Right kidney (tissue), 1 donor: ENCODE measurements around the gene FAM193A.
"Not testable (repeated sequence)": the region's sequence is repeated elsewhere in the genome, so short reads cannot be mapped to it uniquely, and the experiment has no call there.

Experiments
- DNase-seq: peaks from one replicate; pipeline ENCODE4 v3.0.0-alpha.2; 2016

The FAM193A gene

GRCh38 chr4:2617955-2618354 lies 81.5 kb downstream of the FAM193A start:
- DNase-seq = no peak

GRCh38 chr4:2618729-2619128 lies 82.3 kb downstream of the FAM193A start:
- DNase-seq = not testable (repeated sequence)

GRCh38 chr4:2619459-2619858 lies 83.0 kb downstream of the FAM193A start:
- no peak for DNase-seq

GRCh38 chr4:2621419-2621818 lies 85.0 kb downstream of the FAM193A start:
- DNase-seq = no peak

GRCh38 chr4:2623442-2623841 lies 87.0 kb downstream of the FAM193A start:
- no peak for DNase-seq

GRCh38 chr4:2624782-2625530 lies 88.5 kb downstream of the FAM193A start:
- no peak for DNase-seq

- no peak for DNase-seq
Observed at GRCh38 chr4:2626231-2626630, 89.8 kb downstream of the FAM193A start.

- no peak for DNase-seq
Observed at GRCh38 chr4:2630556-2631273, 94.3 kb downstream of the FAM193A start.

- no peak for DNase-seq
Observed at GRCh38 chr4:2634014-2634413, 97.6 kb downstream of the FAM193A start.

GRCh38 chr4:2636331-2636730 lies 99.9 kb downstream of the FAM193A start:
- no peak for DNase-seq

GRCh38 chr4:2636994-2637393 lies 100.5 kb downstream of the FAM193A start:
- DNase-seq = not testable (repeated sequence)

GRCh38 chr4:2637956-2638552 lies 101.6 kb downstream of the FAM193A start:
- no peak for DNase-seq

- DNase-seq = no peak
Observed at GRCh38 chr4:2638730-2639129, 102.3 kb downstream of the FAM193A start.

- no peak for DNase-seq
Observed at GRCh38 chr4:2642968-2643367, 106.5 kb downstream of the FAM193A start.

GRCh38 chr4:2643555-2643954 lies 107.1 kb downstream of the FAM193A start:
- no peak for DNase-seq

- no peak for DNase-seq
Observed at GRCh38 chr4:2646396-2647149, 110.1 kb downstream of the FAM193A start.

- no peak for DNase-seq
Observed at GRCh38 chr4:2647403-2648158, 111.1 kb downstream of the FAM193A start.

- DNase-seq = no peak
Observed at GRCh38 chr4:2648159-2648814, 111.8 kb downstream of the FAM193A start.

GRCh38 chr4:2649604-2650114 lies 113.2 kb downstream of the FAM193A start:
- DNase-seq = no peak

GRCh38 chr4:2650276-2650675 lies 113.8 kb downstream of the FAM193A start:
- DNase-seq = no peak

GRCh38 chr4:2651546-2651945 lies 115.1 kb downstream of the FAM193A start:
- no peak for DNase-seq
